Caco-2 (cell line): ENCODE data around the gene AMPD1. TPM values are rescaled to one million over a fixed set of nuclear protein-coding genes. Genes with fewer than 3 reads are reported as not detected.

Experiments
- BruUV-seq: library from RNA; stranded (reverse); fragments of 400-500 nt; replicated peaks from 2 replicates; lab custom pipeline; 2021; lab: Mats Ljungman, UMichigan
- CTCF ChIA-PET: fragments of 300-600 bp; sonication (Branson Sonifier 250); formaldehyde crosslinking; loops from one replicate; lab custom pipeline; 2022; ENCODE audit warnings: antibody characterized with exemption; lab: Charles Lee
- POLR2A ChIA-PET: fragments of 300-600 bp; sonication (Branson Sonifier 250); formaldehyde crosslinking; loops from one replicate; lab custom pipeline; 2022; ENCODE audit warnings: antibody characterized with exemption; lab: Charles Lee
- DNase-seq, 2 experiments: peaks; one replicate each; pipeline versions ENCODE4 v3.0.0 to v3.0.0-alpha.2; 2020 to 2022
- H3K27me3 ChIP-seq: replicated peaks from 2 replicates; pipeline ENCODE4 v1.6.0; 2011; ENCODE audit warnings: low read length; ENCODE audit not compliant: control insufficient read depth, insufficient read depth
- H3K36me3 ChIP-seq: 2 replicates; pipeline ENCODE4 v1.5.1; 2011; ENCODE audit warnings: low read length; ENCODE audit not compliant: control insufficient read depth, insufficient read depth
- H3K4me1 ChIP-seq: fragments of 250-450 bp; sonication (Bioruptor Pico); 2 replicates; pipeline ENCODE4 v1.5.1; 2020; ENCODE audit warnings: mild to moderate bottlenecking
- H3K4me3 ChIP-seq: 2 replicates; pipeline ENCODE4 v1.5.1; 2011; ENCODE audit warnings: low read depth, mild to moderate bottlenecking, control low read depth, low read length
- H3K9me3 ChIP-seq: fragments of 250-450 bp; sonication (Bioruptor Pico); 2 replicates; pipeline ENCODE4 v1.5.1; 2020; ENCODE audit warnings: mild to moderate bottlenecking, moderate library complexity
- H3K27ac Mint-ChIP-seq: one replicate; pipeline ENCODE4 v1.8.0; 2022; ENCODE audit warnings: mixed read lengths; ENCODE audit not compliant: unreplicated experiment
- H3K27me3 Mint-ChIP-seq: one replicate; pipeline ENCODE4 v1.8.0; 2022; ENCODE audit warnings: mixed read lengths; ENCODE audit not compliant: insufficient read depth, unreplicated experiment
- H3K36me3 Mint-ChIP-seq: one replicate; pipeline ENCODE4 v1.8.0; 2022; ENCODE audit warnings: mild to moderate bottlenecking, mixed read lengths; ENCODE audit not compliant: insufficient read depth, unreplicated experiment
- H3K4me1 Mint-ChIP-seq: one replicate; pipeline ENCODE4 v1.8.0; 2022; ENCODE audit warnings: low read depth, mixed read lengths; ENCODE audit not compliant: unreplicated experiment
- H3K4me3 Mint-ChIP-seq: one replicate; pipeline ENCODE4 v1.8.0; 2022; ENCODE audit warnings: mild to moderate bottlenecking, moderate library complexity, mixed read lengths; ENCODE audit not compliant: unreplicated experiment
- H3K9me3 Mint-ChIP-seq: one replicate; pipeline ENCODE4 v1.8.0; 2022; ENCODE audit warnings: mixed read lengths; ENCODE audit not compliant: unreplicated experiment
- CTCF ChIP-seq, 2 experiments: fragments of 200-600 bp in 1 of 2; IDR thresholded peaks; 1 replicate in 1 of 2; 2 replicates in 1 of 2; pipeline versions ENCODE4 v1.5.1 to v1.8.0; 2011 to 2022; ENCODE audit warnings: antibody characterized with exemption in 1 of 2, control low read depth in 1 of 2, inconsistent platforms in 1 of 2, low read depth in 1 of 2, low read length in 1 of 2, mild to moderate bottlenecking in 1 of 2, moderate library complexity in 1 of 2; ENCODE audit not compliant: insufficient read depth in 1 of 2, severe bottlenecking in 1 of 2, unreplicated experiment in 1 of 2
- intact Hi-C: fragments of 100-400 bp; cut with micrococcal nuclease; formaldehyde crosslinking; loops from one replicate; pipeline ENCODE4 v1.10.0; 2022; ENCODE audit not compliant: unreplicated experiment
- total RNA-seq: library from RNA; stranded (reverse); gene quantifications from 2 replicates; pipeline ENCODE4 v1.2.3, GENCODE V29; 2022

AMPD1 gene
- total RNA-seq, 1 experiment from 2014 or later, result not detected

- Mint-ChIP-seq H3K27me3 (no peaks in the 10 kb centered on the region), H3K36me3 (peaks cover 96% of the 10 kb centered on the region), H3K27ac (no peak overlapping the region), H3K4me3 (no peak overlapping the region), H3K4me1 (no peaks in the 10 kb centered on the region), H3K9me3 (no peaks in the 10 kb centered on the region)
- ChIA-PET CTCF (no interaction called here), POLR2A (no interaction called here)
- Histone ChIP-seq H3K27me3 (no peaks in the 10 kb centered on the region), H3K4me1 (no peaks in the 10 kb centered on the region), H3K4me3 (no peak overlapping the region), H3K36me3 (no peaks in the 10 kb centered on the region; the same call in 1 of the 2 replicates), H3K9me3 (no peaks in the 10 kb centered on the region)
- intact Hi-C loops, result no loop called here
- BruUV-seq, result no TSS peak
- TF ChIP-seq CTCF (IDR thresholded peaks at IDR 0.05; ENCODE audit: insufficient read depth in 1 of 2, low read depth in 1 of 2, low read length in 1 of 2, severe bottlenecking in 1 of 2, unreplicated experiment in 1 of 2), result no peak
- no peak for DNase-seq
Observed at GRCh38 chr1:114728553-114728952, 33.2 kb upstream of the AMPD1 start.

DNA sequence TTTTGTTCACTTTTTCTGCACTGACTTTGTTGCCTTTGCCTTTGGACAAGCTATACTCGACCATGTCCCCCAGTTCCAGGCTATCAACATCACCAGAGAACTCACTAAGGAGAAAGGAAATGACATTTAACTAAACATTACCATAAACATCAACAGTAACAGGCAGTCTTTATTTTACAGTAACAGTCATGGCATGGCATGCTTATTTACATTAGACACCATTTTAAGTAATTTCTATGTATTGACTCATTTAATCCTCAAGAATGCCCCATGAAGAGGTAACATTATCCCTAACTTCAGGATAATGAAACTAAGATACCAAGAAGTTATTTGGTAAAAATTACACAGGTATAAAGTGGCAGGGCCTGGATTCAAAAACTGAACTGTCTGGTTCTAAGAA lies 29.9 kb upstream of the AMPD1 start:
- Mint-ChIP-seq H3K9me3 (no peaks in the 10 kb centered on the region), H3K4me3 (no peak overlapping the region), H3K27ac (no peak overlapping the region), H3K36me3 (peaks cover 87% of the 10 kb centered on the region), H3K4me1 (no peaks in the 10 kb centered on the region), H3K27me3 (no peaks in the 10 kb centered on the region)
- ChIA-PET POLR2A (no interaction called here), CTCF (interaction anchor here (0.6 kb wide), 1 partner anchor 327 kb away, joined by 4 read pairs; no protein-coding TSS in a partner anchor)
- Histone ChIP-seq H3K27me3 (no peaks in the 10 kb centered on the region), H3K36me3 (no peaks in the 10 kb centered on the region; the same call in 1 of the 2 replicates), H3K9me3 (no peaks in the 10 kb centered on the region), H3K4me3 (no peak overlapping the region), H3K4me1 (no peaks in the 10 kb centered on the region)
- no TSS peak for BruUV-seq
- no peak for TF ChIP-seq CTCF (IDR thresholded peaks at IDR 0.05; ENCODE audit: insufficient read depth in 1 of 2, low read depth in 1 of 2, low read length in 1 of 2, severe bottlenecking in 1 of 2, unreplicated experiment in 1 of 2)
- no peak for DNase-seq
- intact Hi-C loops, result no loop called here

- H3K36me3 ChIP-seq, result no peaks in the 10 kb centered on the region; the same call in 1 of the 2 replicates
- POLR2A ChIA-PET, result no interaction called here
- no peak overlapping the region for H3K4me3 Mint-ChIP-seq
Observed at GRCh38 chr1:114723915-114724314, 28.6 kb upstream of the AMPD1 start.

More at GRCh38 chr1:114723915-114724314, 28.6 kb upstream of the AMPD1 start:
- H3K36me3 Mint-ChIP-seq, result peaks cover 87% of the 10 kb centered on the region
- no peak overlapping the region for H3K27ac Mint-ChIP-seq
- CTCF ChIA-PET, result no interaction called here
- intact Hi-C loops, result no loop called here
- no peaks in the 10 kb centered on the region for H3K4me1 ChIP-seq
- H3K4me1 Mint-ChIP-seq, result no peaks in the 10 kb centered on the region
- TF ChIP-seq CTCF (IDR thresholded peaks at IDR 0.05; ENCODE audit: insufficient read depth in 1 of 2, low read depth in 1 of 2, low read length in 1 of 2, severe bottlenecking in 1 of 2, unreplicated experiment in 1 of 2), result no peak
- H3K9me3 Mint-ChIP-seq, result no peaks in the 10 kb centered on the region
- H3K27me3 ChIP-seq, result no peaks in the 10 kb centered on the region
- no peak overlapping the region for H3K4me3 ChIP-seq
- H3K27me3 Mint-ChIP-seq, result no peaks in the 10 kb centered on the region
- H3K9me3 ChIP-seq, result no peaks in the 10 kb centered on the region
- DNase-seq, result no peak
- no TSS peak for BruUV-seq
